PFSK-1 (cell line): Measurements from ENCODE around the gene NDST4. TPM values are rescaled to one million over a fixed set of nuclear protein-coding genes. Genes with fewer than 3 reads are reported as not detected.

ENCODE experiments used
- FOXP2 ChIP-seq: optimal IDR thresholded peaks from 2 replicates; pipeline ENCODE3; 2011; ENCODE audit warnings: borderline replicate concordance, control low read depth, inconsistent platforms; ENCODE audit not compliant: insufficient read depth; ENCODE audit errors: extremely low read length, extremely low read depth
- POLR2AphosphoS5 ChIP-seq: IDR thresholded peaks from 2 replicates; pipeline ENCODE4 v1.6.1; 2012; ENCODE audit warnings: low read depth, mild to moderate bottlenecking, control low read depth, low read length, moderate library complexity
- SIN3A ChIP-seq: IDR thresholded peaks from 2 replicates; pipeline ENCODE4 v1.6.1; 2012; ENCODE audit warnings: mild to moderate bottlenecking, low read length, moderate library complexity, borderline replicate concordance; ENCODE audit not compliant: insufficient read depth
- TAF1 ChIP-seq: IDR thresholded peaks from 2 replicates; pipeline ENCODE4 v1.6.1; 2012; ENCODE audit warnings: low read length, control low read depth, borderline replicate concordance; ENCODE audit not compliant: insufficient read depth
- polyA plus RNA-seq: library from polyadenylated mRNA; unstranded; fragments of >200 nt; gene quantifications from one replicate; pipeline ENCODE4 v1.2.1, GENCODE V29; 2012; ENCODE audit warnings: low read depth, missing spikeins; ENCODE audit not compliant: insufficient read length
- TF ChIP-seq, protein P1 (sequence below), 2 experiments: IDR thresholded peaks; 2 replicates each; pipeline versions ENCODE4 v1.6.1 to v1.8.0; 2011 to 2012; ENCODE audit warnings: low read depth in 2 of 2, low read length in 2 of 2, control low read depth in 1 of 2, inconsistent platforms in 1 of 2, mild to moderate bottlenecking in 1 of 2, moderate library complexity in 1 of 2; ENCODE audit not compliant: insufficient read depth in 1 of 2

Gene NDST4
- not detected for polyA plus RNA-seq

DNA sequence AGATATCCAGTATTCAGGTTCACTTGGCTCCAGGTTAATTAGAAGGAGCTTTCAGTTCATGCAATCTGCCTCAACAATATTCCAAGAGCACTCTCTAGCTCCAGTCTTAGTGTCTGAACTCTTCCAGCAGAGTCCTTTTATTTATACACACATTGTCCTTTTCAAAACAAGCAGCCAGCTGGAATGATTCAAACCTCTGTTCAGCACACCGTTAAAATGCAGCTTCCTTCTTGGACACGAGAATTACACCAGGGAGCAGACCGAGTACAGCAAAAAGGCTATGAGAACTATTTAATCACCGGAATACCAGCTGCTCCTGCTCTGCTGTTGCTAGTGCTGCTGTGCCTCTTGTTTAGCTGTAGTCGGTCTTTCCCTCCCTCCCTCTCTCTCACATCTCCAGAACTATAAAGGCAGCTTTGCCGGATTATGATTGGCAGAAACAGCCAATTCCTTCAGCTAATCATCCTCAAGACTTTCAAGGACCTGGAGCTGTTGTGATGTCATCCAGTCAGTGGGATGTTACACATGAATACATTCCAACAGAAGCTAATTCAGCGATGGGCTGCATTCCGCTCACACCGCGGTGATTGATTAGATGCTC lies at the start of gene NDST4:
TSS of gene NDST4 (minus strand) at position 115 of the 601 bp plus-strand sequence. CDS start 36,584 bp downstream, outside the sequence.
- TF ChIP-seq, protein P1, sequence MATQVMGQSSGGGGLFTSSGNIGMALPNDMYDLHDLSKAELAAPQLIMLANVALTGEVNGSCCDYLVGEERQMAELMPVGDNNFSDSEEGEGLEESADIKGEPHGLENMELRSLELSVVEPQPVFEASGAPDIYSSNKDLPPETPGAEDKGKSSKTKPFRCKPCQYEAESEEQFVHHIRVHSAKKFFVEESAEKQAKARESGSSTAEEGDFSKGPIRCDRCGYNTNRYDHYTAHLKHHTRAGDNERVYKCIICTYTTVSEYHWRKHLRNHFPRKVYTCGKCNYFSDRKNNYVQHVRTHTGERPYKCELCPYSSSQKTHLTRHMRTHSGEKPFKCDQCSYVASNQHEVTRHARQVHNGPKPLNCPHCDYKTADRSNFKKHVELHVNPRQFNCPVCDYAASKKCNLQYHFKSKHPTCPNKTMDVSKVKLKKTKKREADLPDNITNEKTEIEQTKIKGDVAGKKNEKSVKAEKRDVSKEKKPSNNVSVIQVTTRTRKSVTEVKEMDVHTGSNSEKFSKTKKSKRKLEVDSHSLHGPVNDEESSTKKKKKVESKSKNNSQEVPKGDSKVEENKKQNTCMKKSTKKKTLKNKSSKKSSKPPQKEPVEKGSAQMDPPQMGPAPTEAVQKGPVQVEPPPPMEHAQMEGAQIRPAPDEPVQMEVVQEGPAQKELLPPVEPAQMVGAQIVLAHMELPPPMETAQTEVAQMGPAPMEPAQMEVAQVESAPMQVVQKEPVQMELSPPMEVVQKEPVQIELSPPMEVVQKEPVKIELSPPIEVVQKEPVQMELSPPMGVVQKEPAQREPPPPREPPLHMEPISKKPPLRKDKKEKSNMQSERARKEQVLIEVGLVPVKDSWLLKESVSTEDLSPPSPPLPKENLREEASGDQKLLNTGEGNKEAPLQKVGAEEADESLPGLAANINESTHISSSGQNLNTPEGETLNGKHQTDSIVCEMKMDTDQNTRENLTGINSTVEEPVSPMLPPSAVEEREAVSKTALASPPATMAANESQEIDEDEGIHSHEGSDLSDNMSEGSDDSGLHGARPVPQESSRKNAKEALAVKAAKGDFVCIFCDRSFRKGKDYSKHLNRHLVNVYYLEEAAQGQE (IDR thresholded peaks at IDR 0.05; ENCODE audit: insufficient read depth in 1 of 2, low read depth in 2 of 2, low read length in 2 of 2): no peak
- TF ChIP-seq POLR2AphosphoS5: no peak
- TF ChIP-seq FOXP2: no peak
- no peak for TF ChIP-seq SIN3A

DNA sequence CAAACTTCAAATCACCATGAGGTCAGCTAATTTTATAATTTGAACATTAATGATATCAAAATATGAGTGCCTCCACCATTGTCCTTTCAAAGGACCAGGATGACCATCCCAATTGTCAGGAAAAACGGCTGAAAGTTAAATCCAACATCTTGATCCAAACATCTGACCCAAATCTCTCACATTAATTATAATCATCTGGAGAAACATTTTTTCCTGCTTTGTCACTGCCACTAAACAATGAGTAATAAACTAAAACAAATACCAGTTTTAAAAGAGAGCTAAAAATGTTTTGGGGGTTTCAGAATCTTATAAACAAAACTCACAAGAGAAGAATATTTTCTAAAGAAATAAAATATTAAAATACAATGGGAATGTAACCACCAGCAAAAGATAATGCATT lies 45.7 kb upstream of the NDST4 start:
- TF ChIP-seq FOXP2: no peak
- TF ChIP-seq, protein P1 (IDR thresholded peaks at IDR 0.05; ENCODE audit: insufficient read depth in 1 of 2, low read depth in 2 of 2, low read length in 2 of 2): no peak
- TF ChIP-seq SIN3A: no peak
- no peak for TF ChIP-seq POLR2AphosphoS5
- no peak for TF ChIP-seq TAF1

DNA sequence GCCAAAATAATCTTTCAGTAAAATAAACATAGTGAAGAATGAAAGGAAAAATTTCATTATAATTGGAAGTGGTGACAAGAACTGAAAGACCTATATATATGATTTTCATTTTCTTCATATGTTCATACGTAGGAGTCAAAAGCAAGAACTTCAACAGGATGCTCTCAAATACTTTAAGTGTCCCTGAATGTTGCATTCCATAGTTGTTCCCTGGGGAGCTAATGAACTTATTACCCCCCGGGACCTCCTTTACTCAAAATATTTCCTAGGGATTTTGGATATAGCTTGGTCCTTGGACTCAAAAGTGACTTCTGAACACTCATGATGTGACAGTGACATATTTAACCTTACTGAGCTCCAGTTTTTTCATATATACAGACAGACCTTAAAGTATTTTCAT lies 44.9 kb upstream of the NDST4 start:
- TF ChIP-seq POLR2AphosphoS5: no peak
- TF ChIP-seq TAF1: no peak
- TF ChIP-seq, protein P1 (IDR thresholded peaks at IDR 0.05; ENCODE audit: insufficient read depth in 1 of 2, low read depth in 2 of 2, low read length in 2 of 2): no peak
- no peak for TF ChIP-seq SIN3A
- no peak for TF ChIP-seq FOXP2

DNA sequence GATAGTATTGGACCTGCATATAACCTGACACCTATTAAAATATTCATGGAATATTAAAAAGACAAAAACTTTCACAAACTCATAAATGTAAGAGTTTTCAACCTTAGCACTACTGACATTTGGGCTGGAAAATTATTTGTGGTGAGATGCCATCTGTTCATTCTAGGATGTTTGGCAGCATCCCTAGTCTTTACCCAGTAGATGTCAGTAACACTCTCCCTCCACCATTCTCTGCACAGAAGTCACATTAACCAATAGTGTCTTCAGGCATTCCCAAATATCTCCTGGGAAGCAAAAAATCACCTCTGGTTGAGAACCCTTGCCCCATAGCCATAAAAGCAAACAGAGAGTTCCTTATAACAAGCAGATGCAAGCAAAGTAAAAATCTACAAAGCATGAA lies 41.4 kb upstream of the NDST4 start:
- TF ChIP-seq, protein P1 (IDR thresholded peaks at IDR 0.05; ENCODE audit: insufficient read depth in 1 of 2, low read depth in 2 of 2, low read length in 2 of 2): no peak
- no peak for TF ChIP-seq POLR2AphosphoS5
- TF ChIP-seq SIN3A: no peak
- no peak for TF ChIP-seq TAF1
- no peak for TF ChIP-seq FOXP2
